CD4-positive, alpha-beta T cell (primary cell): ENCODE results near the gene RGS16. TPM values are rescaled to one million over a fixed set of nuclear protein-coding genes. Genes with fewer than 3 reads are reported as not detected.

Experiments used
- ATAC-seq: fragments of 200-7000 bp; cut with Tn5 transposase; one replicate; pipeline ENCODE4 v1.10.0; 2022; ENCODE audit warnings: mild to moderate bottlenecking; ENCODE audit not compliant: poor library complexity
- CTCF ChIA-PET: fragments of 350-600 bp; sonication (Branson Sonifier 250); formaldehyde crosslinking; loops from one replicate; lab custom pipeline; 2021; ENCODE audit warnings: antibody characterized with exemption, inconsistent platforms; lab: Charles Lee
- POLR2A ChIA-PET: fragments of 350-600 bp; sonication (Branson Sonifier 250); formaldehyde crosslinking; loops from one replicate; lab custom pipeline; 2021; ENCODE audit warnings: antibody characterized with exemption, inconsistent platforms; lab: Charles Lee
- DNase-seq, 14 experiments: peaks; one replicate each; pipeline ENCODE4 v3.0.0-alpha.2; 2013 to 2020; ENCODE audit warnings: mixed read lengths in 2 of 14
- H3K27ac ChIP-seq, 2 donors: one replicate each; pipeline versions ENCODE4 v1.5.1 to v1.7.0; 2013; ENCODE audit warnings: low read length in 2 of 2, low read depth in 1 of 2, mild to moderate bottlenecking in 1 of 2
- H3K27me3 ChIP-seq, 2 experiments: 1 replicate in 1 of 2; 2 replicates in 1 of 2; pipeline versions ENCODE4 v1.6.1 to v1.7.0; 2013; ENCODE audit warnings: low read length in 2 of 2, control low read depth in 1 of 2, mild to moderate bottlenecking in 1 of 2, moderate library complexity in 1 of 2; ENCODE audit not compliant: insufficient read depth in 2 of 2, control insufficient read depth in 1 of 2
- H3K36me3 ChIP-seq: one replicate; pipeline ENCODE4 v1.6.1; 2013; ENCODE audit warnings: low read length, control low read depth; ENCODE audit not compliant: insufficient read depth
- H3K4me1 ChIP-seq: one replicate; pipeline ENCODE4 v1.6.1; 2013; ENCODE audit warnings: low read length, control low read depth; ENCODE audit not compliant: insufficient read depth
- H3K4me3 ChIP-seq: one replicate; pipeline ENCODE4 v1.5.1; 2013; ENCODE audit warnings: mild to moderate bottlenecking, low read length, moderate library complexity
- H3K9me3 ChIP-seq, 2 experiments: 1 replicate in 1 of 2; 2 replicates in 1 of 2; pipeline versions ENCODE4 v1.6.1 to v1.7.0; 2013; ENCODE audit warnings: low read length in 2 of 2, mild to moderate bottlenecking in 2 of 2, control low read depth in 1 of 2, moderate library complexity in 1 of 2; ENCODE audit not compliant: control insufficient read depth in 1 of 2, insufficient read depth in 1 of 2
- H3K27ac Mint-ChIP-seq: one replicate; pipeline ENCODE4 v1.8.0; 2020; ENCODE audit warnings: mixed read lengths
- H3K27me3 Mint-ChIP-seq: one replicate; pipeline ENCODE4 v1.8.0; 2021; ENCODE audit warnings: mixed read lengths
- H3K36me3 Mint-ChIP-seq: one replicate; pipeline ENCODE4 v1.8.0; 2021; ENCODE audit warnings: low read depth, mixed read lengths
- H3K4me1 Mint-ChIP-seq: one replicate; pipeline ENCODE4 v1.8.0; 2021; ENCODE audit warnings: low read depth, mixed read lengths
- H3K4me3 Mint-ChIP-seq: one replicate; pipeline ENCODE4 v1.8.0; 2020; ENCODE audit warnings: mild to moderate bottlenecking, mixed read lengths
- H3K9me3 Mint-ChIP-seq: one replicate; pipeline ENCODE4 v1.8.0; 2020; ENCODE audit warnings: mixed read lengths
- intact Hi-C, 2 experiments: fragments of 100-400 bp; cut with DNase I in 1 of 2; cut with micrococcal nuclease in 1 of 2; formaldehyde crosslinking; loops; one replicate each; pipeline versions ENCODE4 v1.15.1 to v1.9.0; 2023 to 2025; cut with DNase I, micrococcal nuclease
- total RNA-seq, 174 experiments: library from RNA in 2 of 174; stranded (reverse) in 2 of 174; gene quantifications; one replicate each; pipeline ENCODE4 v1.2.3 and lab custom pipeline; 2021 to 2026
- TF ChIP-seq, protein P1 (sequence below): fragments of 200-600 bp; IDR thresholded peaks from one replicate; pipeline ENCODE4 v1.8.0; 2022; ENCODE audit warnings: antibody characterized with exemption, mild to moderate bottlenecking

The RGS16 gene
- total RNA-seq, 2 experiments from 2014 or later, result 16.3 to 16.4 TPM

GRCh38 chr1:182589520-182589919 is 14.7 kb downstream of the RGS16 start:
- TF ChIP-seq, protein P1, sequence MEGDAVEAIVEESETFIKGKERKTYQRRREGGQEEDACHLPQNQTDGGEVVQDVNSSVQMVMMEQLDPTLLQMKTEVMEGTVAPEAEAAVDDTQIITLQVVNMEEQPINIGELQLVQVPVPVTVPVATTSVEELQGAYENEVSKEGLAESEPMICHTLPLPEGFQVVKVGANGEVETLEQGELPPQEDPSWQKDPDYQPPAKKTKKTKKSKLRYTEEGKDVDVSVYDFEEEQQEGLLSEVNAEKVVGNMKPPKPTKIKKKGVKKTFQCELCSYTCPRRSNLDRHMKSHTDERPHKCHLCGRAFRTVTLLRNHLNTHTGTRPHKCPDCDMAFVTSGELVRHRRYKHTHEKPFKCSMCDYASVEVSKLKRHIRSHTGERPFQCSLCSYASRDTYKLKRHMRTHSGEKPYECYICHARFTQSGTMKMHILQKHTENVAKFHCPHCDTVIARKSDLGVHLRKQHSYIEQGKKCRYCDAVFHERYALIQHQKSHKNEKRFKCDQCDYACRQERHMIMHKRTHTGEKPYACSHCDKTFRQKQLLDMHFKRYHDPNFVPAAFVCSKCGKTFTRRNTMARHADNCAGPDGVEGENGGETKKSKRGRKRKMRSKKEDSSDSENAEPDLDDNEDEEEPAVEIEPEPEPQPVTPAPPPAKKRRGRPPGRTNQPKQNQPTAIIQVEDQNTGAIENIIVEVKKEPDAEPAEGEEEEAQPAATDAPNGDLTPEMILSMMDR, result no peak
- Mint-ChIP-seq H3K9me3 (peaks cover 2% of the 10 kb centered on the region), H3K27me3 (no peaks in the 10 kb centered on the region), H3K27ac (peak overlapping the region; percentile 99), H3K4me3 (peak overlapping the region; percentile 95), H3K4me1 (peaks cover 44% of the 10 kb centered on the region), H3K36me3 (peaks cover 49% of the 10 kb centered on the region)
- no peak for DNase-seq
- Histone ChIP-seq H3K27ac (peak overlapping the region; percentile 89 to 97), H3K9me3 (no peaks in the 10 kb centered on the region), H3K4me3 (peak overlapping the region; percentile 83), H3K4me1 (peaks cover 23% of the 10 kb centered on the region), H3K27me3 (no peaks in the 10 kb centered on the region), H3K36me3 (peaks cover 17% of the 10 kb centered on the region)
- ChIA-PET POLR2A (interaction anchor here (0.9 to 3.6 kb wide), 9 partner anchors 8 to 560 kb away, joined by 3 to 38 read pairs (median 7); partner anchors contain the start of genes DHX9 and RGS16), CTCF (interaction anchor here (1.6 to 2.3 kb wide), 3 partner anchors 193 to 198 kb away, joined by 4 to 11 read pairs (median 9); no protein-coding TSS in a partner anchor)
- no peak for ATAC-seq
- intact Hi-C loops, result loop anchor here (5.0 to 10.0 kb wide), 2 partner anchors 248 to 1955 kb away; partner anchors contain the start of genes DHX9 (in 1 of the 2) and XPR1 (in 1 of the 2)

GRCh38 chr1:182588500-182589396 is 15.4 kb downstream of the RGS16 start, which contains the start of gene RNASEL:
RNASEL (minus strand) TSS chr1:182589256; CDS start chr1:182586806, 2,450 bp downstream.
- peak; percentile 28 to 85 (median 54) for DNase-seq
- H3K36me3 ChIP-seq, result peaks cover 17% of the 10 kb centered on the region
- TF ChIP-seq, protein P1, result no peak
- H3K36me3 Mint-ChIP-seq, result peaks cover 57% of the 10 kb centered on the region
- peak within 1 kb of the TSS; percentile 83 for H3K4me3 ChIP-seq
- H3K4me1 ChIP-seq, result peaks cover 29% of the 10 kb centered on the region
- H3K4me1 Mint-ChIP-seq, result peaks cover 52% of the 10 kb centered on the region
- no peaks in the 10 kb centered on the region for H3K27me3 ChIP-seq
- CTCF ChIA-PET, result interaction anchor here (1.0 to 2.8 kb wide), 5 partner anchors 12 to 204 kb away, joined by 3 to 13 read pairs (median 9); no protein-coding TSS in a partner anchor
- no peaks in the 10 kb centered on the region for H3K27me3 Mint-ChIP-seq
- intact Hi-C loops, result loop anchor here (5.0 to 10.0 kb wide), 2 partner anchors 249 to 1954 kb away; partner anchors contain the start of genes DHX9 (in 1 of the 2) and XPR1 (in 1 of the 2)
- peak within 1 kb of the TSS; percentile 99 for H3K27ac Mint-ChIP-seq
- peak within 1 kb of the TSS; percentile 95 for H3K4me3 Mint-ChIP-seq
- peaks cover 2% of the 10 kb centered on the region for H3K9me3 Mint-ChIP-seq
- peak; percentile 85 for ATAC-seq
- POLR2A ChIA-PET, result interaction anchor here (0.8 to 3.6 kb wide), 16 partner anchors 9 to 559 kb away, joined by 3 to 38 read pairs (median 4); partner anchors contain the start of genes DHX9, NPL and RGS16
- no peaks in the 10 kb centered on the region for H3K9me3 ChIP-seq
- peak within 1 kb of the TSS; percentile 89 to 97 for H3K27ac ChIP-seq
